Jurkat, Clone E6-1 (cell line): ENCODE results near the gene YJU2.
"Not testable (repeated sequence)": the region's sequence is repeated elsewhere in the genome, so short reads cannot be mapped to it uniquely, and the experiment has no call there.

Source experiments
- DNase-seq: peaks from one replicate; pipeline ENCODE4 v3.0.0-alpha.2; 2011; ENCODE audit warnings: low read depth, low spot score
- H3K4me3 ChIP-seq: 2 replicates; pipeline ENCODE4 v1.5.1; 2011; ENCODE audit warnings: mild to moderate bottlenecking, low read length, control low read depth, moderate library complexity

Gene YJU2

DNA sequence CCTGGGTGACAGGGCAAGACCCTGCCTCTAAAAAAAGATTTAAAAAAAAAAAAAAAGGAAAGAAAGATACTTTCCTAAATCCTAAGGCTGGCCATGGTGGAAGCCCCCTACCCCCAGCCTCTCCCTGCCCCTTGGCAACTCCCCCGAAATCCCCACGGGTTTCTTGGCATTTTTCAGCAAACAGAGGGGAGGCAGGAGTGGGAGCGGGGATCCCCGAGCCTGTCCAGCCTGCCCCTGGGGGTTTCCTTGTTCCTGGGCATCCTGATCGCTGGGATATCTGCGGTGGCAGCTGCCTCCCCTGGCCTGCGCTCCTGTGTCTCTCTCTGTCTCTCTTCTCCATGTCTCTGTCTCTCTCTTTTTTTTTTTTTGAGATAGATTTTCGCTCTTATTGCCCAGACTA, 21.0 kb upstream of the YJU2 start:
- no peak for DNase-seq

DNA sequence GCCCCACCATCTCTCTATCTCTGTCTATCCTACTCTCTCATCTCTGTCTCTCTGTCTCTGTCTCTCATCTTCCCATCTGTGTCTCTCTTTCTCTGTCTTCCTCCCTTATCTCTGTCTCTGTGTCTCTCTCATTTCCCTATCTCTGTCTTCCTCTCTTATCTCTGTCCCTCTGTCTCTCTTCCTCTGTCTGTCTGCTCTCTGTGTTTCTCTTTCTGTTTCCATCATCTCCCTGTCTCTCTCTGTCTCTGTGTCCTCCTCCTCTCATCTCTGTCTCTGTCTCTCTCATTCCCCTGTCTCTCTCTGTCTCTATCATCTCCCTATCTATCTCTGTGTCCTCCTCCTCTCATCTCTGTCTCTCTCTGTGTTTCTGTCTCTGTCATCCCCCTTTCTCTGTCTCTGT, 19.1 kb upstream of the YJU2 start:
- no peak overlapping the region for H3K4me3 ChIP-seq
- DNase-seq, result no peak

More for the DNA sequence above, 21.0 kb upstream of the YJU2 start:
- no peak overlapping the region for H3K4me3 ChIP-seq

DNA sequence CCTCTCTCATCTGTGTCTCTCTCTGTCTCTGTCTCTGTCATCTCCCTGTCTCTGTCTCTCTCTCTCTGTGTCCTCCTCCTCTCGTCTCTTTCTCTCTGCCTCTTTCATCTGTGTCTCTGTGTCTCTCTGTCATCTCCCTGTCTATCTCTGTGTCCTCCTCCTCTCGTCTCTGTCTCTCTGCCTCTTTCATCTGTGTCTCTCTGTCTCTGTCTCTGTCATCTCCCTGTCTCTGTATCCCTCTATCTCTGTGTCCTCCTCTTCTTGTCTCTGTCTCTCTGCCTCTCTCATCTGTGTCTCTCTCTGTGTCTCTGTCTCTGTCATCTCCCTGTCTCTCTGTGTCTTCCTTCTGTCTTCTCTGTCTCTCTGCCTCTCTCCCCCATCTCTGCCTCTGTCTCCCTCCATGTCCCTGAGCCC, 18.1 kb upstream of the YJU2 start:
- no peak overlapping the region for H3K4me3 ChIP-seq
- no peak for DNase-seq

DNA sequence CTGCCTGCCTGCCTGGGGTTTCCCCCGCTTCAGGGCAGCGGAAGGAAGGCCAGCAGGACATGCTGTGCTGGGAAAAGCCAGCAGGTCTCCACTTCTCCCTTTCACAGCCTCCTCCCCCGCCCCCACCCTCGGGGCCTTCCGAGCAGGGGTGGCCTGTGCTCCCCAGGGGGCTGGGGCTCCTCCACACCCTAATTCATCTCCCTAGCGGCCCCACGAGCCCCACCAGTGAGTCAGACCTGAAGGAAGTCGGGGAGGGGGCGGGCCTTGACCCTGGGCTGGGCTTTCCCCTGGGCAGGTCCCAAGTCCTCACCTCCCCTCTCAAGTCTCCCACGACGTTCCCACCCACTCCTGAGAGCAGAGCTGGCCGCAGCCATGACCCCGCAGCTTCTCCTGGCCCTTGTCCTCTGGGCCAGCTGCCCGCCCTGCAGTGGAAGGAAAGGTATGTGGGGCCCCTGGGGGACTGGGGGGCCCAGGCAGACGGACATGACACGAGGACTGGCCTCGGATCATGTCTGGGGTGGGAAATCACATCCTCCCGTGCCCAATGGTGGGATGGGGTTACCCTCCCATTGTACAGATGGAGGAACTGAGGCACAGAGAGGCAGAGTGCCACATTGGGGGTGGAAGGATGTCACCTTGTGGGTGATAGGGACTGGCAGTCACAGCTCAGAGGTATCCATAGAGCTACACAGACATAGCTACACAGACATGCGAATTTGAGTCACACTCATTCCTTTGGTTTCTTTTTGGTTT, 17.5 kb upstream of the YJU2 start, which contains the start of gene EBI3:
TSS of gene EBI3 (plus strand) at position 345 of the 753 bp plus-strand sequence. CDS start at position 373, 28 bp downstream.
- no peak for DNase-seq
- no peak within 1 kb of the TSS for H3K4me3 ChIP-seq

DNA sequence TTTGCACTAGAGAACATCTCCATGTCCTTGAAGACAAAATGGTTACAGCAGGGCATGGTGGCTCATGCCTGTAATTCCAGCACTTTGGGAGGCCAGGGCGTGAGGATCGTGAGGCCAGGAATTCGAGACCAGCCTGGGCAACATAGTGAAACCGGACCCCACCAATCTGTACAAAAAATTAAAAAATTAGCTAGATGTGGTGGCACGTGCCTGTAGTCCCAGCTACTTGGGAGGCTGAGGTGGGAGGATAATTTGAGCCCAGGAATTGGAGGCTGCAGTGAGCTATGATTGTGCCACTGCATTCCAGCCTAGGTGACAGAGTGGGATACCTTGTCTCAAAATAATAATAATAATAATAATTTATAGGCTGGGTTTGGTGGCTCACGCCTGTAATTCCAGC, 16.6 kb upstream of the YJU2 start:
- not testable (repeated sequence) for H3K4me3 ChIP-seq, DNase-seq

DNA sequence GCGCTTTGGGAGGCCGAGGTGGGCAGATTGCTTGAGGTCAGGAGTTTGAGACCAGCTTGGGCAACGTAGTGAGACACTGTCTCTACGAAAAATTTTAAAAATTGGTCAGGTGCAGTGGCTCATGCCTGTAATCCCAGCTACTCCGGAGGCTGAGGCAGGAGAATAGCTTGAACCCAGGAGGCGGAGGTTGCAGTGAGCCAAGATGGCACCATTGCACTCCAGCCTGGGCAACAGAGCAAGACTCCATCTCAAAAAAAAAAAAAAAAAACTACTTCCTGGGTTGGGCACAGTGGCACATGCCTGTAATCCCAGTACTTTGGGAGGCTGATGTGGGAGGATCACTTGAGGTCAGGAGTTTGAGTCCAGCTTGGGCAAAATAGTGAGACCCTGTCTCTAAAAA, 15.4 kb upstream of the YJU2 start:
- DNase-seq, H3K4me3 ChIP-seq: not testable (repeated sequence)

DNA sequence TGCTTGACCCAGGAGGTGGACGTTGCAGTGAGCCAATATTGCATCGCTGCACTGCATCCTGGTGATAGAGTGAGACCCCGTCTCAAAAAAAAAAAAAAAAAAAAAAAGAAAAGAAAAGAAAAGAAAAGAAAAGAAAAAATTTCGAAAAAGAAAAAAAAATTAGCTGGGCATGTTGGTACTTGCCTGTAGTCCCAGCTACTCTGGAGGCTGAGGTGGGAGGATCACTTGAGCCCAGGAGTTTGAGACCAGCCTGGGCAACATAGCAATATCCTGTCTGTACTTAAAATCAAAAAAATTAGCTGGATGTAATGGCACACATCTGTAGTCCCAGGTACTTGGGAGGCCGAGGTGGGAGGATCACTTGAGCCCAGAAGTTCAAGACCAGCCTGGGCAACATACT, 14.7 kb upstream of the YJU2 start:
- H3K4me3 ChIP-seq, DNase-seq: not testable (repeated sequence)

DNA sequence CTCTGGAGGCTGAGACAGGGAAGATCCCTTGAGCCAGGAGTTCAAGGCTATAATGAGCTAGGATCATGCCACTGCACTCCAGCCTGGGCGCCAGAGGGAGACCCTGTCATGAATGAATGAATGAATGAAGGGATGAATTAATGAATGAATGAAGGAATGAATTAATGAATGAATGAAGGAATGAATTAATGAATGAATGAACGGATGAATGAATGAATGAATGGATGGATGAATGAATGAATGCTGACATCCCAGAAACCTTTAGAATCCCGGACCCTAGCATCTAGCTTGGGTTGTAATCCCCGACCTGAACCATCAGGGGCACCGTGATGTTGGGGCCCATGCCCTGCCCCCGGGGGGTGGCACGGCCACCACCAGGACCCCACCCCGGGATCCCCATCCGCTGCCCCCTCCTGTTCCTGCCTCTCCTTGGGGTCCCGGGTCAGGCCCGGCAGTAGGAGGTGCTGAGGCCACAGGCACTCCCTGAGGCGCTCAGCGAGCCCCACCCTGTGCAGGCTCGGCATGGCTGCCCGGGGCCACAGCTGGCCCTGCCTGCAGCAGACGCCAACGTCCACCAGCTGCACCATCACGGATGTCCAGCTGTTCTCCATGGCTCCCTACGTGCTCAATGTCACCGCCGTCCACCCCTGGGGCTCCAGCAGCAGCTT, 14.1 kb upstream of the YJU2 start:
- no peak for DNase-seq
- no peak overlapping the region for H3K4me3 ChIP-seq

DNA sequence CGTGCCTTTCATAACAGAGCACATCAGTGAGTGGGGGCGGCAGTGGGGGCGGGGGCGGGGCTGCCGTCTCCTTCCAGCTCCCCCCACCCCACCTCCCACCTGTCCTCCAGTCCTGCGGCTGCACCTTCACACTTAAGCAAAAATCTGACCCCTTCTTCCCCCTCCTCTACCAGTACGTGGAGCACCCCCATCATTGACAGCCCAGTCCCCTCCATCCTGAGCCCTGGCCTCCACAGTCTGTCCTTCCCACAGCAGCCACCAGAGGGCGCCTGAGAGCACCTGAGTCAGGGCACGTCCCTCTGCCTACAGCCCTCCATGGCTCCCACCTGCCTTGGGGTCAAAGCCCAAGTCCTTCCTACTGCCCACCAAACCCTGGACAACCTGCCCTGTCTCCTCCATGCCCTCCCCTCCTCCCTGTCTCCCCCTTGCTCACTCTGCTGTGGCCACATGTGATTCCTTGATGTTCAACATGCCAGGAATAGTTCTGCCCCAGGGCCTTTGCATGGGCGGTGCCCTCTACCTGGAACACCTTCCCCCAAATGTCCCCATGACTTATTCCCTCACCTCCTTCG, 13.5 kb upstream of the YJU2 start:
- DNase-seq, result peak; percentile 26
- H3K4me3 ChIP-seq, result no peak overlapping the region

DNA sequence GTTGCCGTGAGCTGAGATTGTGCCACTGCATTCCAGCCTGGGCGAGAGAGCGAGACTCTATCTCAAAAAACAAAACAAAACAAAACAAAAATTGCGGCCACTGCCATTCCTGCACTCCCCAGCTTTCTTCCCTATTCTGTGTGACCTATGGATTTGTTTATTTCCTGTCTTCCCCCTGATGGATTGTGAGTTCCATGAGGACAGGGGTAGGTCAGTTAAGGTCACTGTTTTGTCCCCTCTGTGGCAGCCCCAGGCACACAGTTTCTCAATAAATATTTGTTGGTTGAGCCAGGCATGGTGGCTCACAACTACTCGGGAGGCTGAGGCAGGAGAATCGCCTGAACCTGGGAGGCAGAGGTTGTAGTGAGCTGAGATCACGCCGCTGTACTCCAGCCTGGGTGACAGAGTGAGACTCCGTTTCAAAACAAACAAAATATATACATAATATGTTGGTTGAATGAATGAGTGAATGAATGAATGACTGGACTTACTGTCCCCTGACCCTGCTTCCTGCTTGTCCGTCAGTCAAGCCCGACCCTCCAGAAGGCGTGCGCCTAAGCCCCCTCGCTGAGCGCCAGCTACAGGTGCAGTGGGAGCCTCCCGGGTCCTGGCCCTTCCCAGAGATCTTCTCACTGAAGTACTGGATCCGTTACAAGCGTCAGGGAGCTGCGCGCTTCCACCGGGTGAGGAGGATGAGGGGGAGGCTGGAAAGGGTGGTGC, 12.6 kb upstream of the YJU2 start:
- no peak overlapping the region for H3K4me3 ChIP-seq
- DNase-seq, result no peak

DNA sequence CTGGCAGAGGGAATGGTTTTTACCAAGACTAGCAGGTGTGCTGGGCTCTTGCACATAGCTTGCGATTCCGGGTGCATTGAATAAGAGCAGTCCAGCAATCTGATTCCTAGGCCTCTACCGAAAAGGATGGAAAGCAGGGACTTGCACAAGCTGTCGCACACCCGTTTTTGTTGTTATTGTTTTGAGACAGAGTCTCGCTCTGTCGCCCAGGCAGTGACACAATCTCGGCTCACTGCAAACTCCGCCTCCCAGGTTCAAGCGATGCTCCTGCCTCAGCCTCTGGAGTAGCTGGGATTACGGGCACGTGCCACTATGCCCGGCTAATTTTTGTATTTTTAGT, 12.0 kb upstream of the YJU2 start:
- DNase-seq, result no peak
- no peak overlapping the region for H3K4me3 ChIP-seq

DNA sequence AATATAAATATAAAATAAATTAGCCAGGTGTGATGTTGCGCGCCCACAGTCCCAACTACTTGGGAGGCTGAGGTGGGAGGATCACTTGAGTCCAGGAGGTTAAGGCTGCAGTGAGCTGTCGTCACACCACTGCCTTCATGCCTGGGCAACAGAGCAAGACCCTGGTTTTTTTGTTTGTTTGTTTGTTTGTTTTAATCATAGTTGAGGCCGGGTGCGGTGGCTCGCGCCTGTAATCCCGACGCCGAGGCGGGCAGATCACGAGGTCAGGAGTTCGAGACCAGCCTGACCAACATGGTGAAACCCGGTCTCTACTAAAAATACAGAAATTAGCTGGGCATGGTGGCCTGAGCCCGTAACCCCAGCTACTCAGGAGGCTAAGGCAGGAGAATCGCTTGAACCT, 9.4 kb upstream of the YJU2 start:
- not testable (repeated sequence) for H3K4me3 ChIP-seq, DNase-seq

DNA sequence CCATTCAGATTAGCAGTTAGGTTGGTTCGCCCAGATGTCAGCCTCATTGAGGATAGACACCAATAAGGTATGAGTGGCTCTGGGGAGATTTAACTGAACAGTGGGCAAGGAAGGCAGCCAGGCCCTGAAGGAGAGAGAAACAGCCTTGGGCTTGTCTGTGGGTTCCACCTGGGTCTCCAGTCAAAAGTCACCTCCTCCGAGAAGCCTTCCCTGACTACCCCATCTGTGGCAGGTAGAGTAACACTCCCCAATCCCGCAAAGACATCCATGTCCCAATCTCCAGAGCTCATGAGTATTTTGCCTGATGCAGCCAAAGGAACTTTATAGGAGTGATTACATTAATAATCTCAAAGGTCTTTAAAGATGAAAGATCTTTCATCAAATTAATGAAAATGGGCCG, 8.0 kb upstream of the YJU2 start:
- no peak overlapping the region for H3K4me3 ChIP-seq
- no peak for DNase-seq

DNA sequence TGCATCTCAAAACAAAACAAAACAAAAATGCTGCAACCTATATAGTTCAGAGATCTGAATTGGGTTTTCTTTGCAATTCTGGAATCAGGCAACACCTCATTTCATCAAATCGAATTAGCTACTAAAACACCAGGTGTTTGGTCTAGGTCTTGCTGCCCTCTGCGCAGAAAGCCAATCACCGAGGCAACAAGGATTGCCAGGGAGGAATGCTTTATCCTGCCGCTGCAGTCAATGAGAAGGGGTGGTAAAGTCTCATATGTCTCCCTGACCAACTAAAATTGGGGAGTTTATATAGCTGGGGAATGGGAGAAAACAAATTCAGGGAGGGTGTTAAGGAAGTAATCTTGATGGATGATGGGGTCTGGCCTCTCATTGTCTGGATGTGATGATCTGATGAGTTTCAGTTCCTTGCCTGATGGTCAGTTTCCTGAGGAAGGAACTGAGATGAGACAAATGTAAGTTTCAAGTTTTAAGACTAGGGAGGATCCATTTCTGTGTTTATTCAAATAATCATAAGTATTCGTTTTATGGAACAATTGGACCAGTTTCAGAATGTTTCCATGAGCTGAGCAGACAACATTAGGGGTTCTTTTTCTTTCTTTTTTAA, 5.0 kb upstream of the YJU2 start:
- H3K4me3 ChIP-seq, result no peak overlapping the region

DNA sequence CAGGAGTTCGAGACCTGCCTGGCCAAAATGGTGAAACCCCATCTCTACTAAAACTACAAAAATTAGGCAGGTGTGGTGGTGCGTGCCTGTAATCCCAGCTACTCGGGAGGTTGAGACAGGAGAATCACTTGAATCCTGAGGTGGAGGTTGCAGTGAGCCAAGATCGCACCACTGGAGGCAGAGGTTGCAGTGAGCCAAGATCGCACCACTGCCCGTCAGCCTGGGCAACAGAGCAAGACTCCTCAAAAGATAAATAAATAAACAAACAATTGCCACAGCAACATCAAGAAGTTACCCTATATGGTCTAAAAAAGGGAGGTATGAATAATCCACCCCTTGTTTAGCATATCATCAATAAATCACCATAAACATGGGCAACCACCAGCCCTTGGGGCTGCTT, 942 bp upstream of the YJU2 start:
- not testable (repeated sequence) for H3K4me3 ChIP-seq, DNase-seq

More for the DNA sequence above, 5.0 kb upstream of the YJU2 start:
- DNase-seq, result no peak

DNA sequence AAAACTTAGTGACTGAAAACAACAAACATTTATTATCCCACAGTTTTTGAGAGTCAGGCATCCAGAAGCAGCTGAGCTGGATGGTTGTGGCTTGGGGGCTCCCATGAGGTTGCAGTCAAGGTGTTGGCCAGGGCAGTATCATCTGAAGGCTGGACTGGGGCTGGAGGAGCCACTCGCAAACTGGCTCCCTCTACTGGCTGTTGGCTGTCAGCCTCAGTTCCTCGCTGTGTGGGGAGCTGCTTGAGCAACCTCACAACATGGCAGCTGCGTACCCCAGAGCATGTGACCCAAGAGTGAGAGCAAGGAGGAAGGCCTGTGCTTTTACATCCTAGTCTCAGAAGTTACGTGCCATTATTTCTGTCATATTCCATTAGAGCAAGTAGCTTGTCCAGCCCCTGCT, 9.7 kb downstream of the YJU2 start:
- no peak for DNase-seq
- no peak overlapping the region for H3K4me3 ChIP-seq

DNA sequence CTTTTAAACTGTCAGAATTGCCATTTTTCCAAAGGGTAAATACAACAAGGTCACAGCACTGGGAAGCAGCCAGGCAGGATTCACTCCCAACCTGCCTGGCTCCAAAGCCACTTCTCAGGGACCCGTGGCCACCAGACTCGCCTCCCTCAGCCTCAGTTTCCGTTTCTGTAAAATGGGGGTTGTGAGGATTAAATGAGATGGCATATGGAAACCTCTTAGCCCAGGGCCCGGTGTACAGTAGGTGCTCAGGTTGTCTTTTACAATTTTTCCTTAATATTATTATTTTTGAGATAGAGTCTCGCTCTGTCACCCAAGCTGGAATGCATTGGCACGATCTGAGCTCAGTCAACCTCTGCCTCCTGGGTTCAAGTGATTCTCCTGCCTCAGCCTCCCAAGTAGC, 10.1 kb downstream of the YJU2 start:
- DNase-seq, result no peak

DNA sequence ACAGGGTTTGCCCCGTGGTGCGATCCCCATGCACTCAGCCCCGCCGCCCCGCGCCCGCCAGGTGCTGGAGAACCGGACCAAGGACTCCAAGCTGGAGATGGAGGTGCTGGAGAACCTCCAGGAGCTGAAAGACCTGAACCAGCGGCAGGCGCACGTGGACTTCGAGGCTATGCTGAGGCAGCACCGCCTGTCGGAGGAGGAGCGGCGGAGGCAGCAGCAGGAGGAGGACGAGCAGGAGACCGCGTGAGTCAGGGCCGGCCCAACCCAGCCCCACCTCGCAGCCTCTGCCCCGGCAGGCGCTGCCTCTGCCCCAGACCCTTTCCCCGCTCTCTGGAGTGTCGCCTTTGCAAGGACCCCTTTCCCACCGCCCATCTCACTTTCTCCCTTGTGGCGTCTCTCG, 11.3 kb downstream of the YJU2 start:
- no peak overlapping the region for H3K4me3 ChIP-seq
- DNase-seq, result no peak

More for the DNA sequence above, 10.1 kb downstream of the YJU2 start:
- no peak overlapping the region for H3K4me3 ChIP-seq

DNA sequence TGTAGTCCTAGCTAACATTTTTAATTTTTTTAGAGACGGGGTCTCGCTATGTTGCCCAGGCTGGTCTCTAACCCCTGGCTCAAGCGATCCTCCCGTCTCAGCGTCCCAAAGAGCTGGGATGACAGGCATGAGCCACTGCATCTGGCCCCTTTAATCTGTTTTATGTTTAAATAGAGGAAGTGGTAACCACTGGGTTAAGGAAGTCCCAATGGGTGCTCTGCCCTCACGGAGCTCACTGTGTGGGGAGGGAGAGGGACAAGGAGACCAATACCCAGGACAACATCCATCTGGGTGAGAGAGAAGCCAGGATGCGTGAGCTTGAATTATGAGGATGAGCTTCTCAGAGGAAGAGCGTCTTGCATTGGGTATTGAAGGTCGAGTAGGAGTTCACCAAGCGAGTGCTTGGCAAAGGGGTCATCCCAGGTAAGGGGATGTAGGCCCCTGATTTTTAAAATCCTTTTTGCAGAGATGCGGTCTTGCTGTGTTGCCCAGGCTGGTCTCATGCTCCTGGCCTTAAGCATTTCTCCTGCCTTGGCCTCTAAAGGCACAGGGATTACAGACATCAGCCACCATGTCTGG, 13.8 kb downstream of the YJU2 start:
- no peak overlapping the region for H3K4me3 ChIP-seq
- no peak for DNase-seq
